GM18498 (cell line): ENCODE data around the gene MYL5.
"Not testable (repeated sequence)": the region's sequence is repeated elsewhere in the genome, so short reads cannot be mapped to it uniquely, and the experiment has no call there.

Source experiments
- ATAC-seq: cut with Tn5 transposase; IDR thresholded peaks from one replicate; pipeline ENCODE4 v1.9.1; 2021; ENCODE audit warnings: mild to moderate bottlenecking, moderate library complexity; ENCODE audit not compliant: unreplicated experiment

Gene MYL5

DNA sequence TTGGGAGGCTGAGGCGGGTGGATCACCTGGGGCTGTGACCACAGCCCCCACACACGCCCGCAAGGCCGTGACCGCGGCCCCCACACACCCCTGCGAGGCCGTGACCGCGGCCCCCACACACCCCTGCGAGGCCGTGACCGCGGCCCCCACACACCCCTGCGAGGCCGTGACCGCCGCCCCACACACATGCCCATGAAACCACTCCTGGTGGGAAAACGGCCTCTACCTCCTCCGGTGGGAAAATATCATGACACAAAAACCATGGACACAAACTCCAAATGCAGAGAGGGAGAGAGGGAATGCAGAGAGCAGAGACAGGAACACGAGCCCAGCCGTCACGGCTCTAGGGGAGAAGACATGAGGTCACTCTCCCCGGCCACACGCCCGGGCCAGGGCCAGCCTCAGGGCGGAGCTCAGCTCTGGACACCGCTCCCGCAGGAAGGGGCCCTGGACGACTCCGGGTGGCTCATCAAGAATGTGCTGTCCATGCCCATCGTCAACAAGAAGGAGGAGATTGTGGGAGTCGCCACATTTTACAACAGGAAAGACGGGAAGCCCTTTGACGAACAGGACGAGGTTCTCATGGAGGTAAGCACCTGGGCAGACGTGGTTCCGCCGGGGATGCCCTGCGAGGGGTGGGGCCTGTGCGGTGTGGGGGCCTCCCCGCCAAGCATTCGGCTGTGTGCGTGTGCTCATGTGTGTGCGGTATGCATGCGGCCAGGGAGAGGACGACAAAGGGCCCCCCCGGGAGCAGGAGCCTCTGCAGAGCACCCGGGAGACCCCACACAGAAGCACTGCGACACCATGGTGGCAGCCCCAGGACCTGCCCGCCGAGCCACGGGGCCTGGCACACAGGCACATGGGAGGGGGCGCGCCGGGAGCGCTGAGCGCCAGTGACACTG lies 17.7 kb upstream of the MYL5 start:
- no peak for ATAC-seq

DNA sequence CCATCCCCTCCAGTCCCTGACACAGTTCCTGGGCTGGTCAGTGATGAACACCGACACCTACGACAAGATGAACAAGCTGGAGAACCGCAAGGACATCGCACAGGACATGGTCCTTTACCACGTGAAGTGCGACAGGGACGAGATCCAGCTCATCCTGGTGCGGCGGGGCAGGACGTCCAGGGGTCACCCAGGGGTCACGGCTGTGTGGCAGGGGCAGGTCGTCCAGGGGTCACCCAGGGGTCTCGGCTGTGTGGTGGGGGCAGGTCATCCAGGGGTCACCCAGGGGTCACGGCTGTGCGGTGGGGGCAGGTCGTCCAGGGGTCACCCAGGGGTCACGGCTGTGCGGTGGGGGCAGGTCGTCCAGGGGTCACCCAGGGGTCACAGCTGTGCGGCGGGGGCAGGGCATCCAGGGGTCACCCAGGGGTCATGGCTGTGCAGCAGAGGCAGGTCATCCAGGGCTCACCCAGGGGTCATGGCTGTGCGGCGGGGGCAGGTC lies 17.0 kb upstream of the MYL5 start:
- no peak for ATAC-seq

DNA sequence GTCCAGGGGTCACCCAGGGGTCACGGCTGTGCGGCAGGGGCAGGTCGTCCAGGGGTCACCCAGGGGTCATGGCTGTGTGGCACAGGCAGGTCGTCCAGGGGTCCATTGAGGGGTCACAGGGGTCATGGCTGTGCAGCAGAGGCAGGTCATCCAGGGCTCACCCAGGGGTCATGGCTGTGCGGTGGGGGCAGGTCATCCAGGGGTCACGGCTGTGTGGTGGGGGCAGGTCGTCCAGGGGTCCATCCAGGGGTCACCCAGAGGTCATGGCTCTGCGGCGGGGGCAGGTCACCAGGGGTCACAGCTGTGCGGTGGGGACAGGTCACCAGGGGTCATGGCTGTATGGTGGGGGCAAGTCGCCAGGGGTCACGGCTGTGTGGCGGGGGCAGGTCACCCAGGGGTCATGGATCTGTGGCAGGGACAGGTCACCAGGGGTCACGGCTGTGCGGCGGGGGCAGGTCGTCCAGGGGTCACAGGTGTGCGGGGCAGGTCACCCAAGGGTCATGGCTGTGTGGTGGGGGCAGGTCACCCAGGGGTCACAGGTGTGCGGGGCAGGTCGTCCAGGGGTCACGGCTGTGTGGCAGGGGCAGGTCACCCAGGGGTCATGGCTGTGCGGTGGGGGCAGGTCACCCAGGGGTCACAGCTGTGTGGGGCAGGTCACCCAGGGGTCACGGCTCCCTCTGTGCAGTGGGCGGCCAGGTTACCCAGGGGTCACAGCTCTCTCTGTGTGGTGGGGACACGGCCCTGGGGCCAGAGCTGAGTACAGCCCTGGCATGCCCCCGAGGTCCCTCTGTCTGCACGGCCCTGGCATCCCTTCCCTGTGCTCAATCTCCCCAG lies 16.3 kb upstream of the MYL5 start:
- no peak for ATAC-seq

DNA sequence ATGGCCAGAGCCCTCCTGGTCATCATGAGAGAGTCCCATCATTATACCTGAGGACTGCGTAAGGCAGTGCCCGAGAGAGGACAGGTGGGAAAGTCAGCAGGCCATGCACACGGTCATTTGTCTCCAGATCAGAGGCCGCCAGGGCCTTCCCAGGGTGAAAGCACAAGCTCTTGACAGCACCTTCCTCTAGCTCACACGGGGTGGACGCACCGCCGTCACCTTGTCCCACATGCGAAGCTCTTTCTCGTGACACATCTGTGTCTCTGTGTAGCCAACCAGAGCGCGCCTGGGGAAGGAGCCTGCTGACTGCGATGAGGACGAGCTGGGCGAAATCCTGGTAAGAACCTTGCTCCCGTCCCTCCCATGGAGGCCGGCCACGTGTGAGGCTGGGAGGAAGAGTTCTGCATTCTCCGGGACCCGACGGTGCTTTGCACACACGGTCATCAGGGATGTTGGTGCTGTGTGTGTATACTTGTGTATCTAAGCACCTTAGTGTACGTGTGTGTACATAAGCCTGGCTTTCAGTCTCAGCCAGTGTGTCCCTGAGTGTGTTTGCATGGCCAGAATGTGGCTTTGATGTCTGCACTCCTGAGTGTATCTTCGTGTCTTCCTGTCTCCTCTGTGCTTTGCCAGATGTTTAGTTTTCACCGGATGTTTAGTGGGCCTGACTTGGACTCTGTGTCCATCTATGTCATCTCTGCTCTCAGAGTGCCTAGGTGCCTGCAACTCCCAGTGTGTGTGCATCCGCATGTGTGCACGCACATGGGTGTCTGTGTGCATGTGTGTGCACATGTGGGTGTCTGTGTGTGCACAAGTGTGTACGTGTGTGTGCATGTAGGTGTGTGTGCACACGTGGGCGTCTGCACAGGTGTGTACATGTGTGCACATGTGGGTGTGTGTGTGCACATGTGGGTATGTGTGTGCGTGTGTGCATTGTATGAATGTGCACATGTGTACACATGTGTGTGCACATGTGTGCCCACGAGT lies 15.4 kb upstream of the MYL5 start:
- ATAC-seq: no peak

DNA sequence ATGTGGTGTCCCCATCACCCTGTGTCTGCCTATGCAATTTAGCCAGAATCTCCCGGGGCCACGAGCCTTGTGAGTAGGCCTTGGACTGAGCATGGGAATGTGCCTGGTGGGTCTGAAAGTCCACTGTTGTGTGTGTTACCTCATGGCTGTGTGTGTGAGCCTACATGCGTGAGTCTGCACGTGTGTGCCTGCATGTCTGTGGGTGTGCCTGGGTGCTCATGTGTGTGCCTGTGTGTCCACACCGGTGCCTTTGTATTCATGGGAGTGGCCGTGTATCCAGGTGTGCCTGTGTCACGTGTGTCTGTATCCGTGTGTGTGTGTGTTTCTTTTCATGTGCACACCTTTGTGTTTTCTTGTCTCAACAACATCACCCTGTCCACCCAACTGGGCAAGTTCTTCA lies 14.5 kb upstream of the MYL5 start:
- no peak for ATAC-seq

DNA sequence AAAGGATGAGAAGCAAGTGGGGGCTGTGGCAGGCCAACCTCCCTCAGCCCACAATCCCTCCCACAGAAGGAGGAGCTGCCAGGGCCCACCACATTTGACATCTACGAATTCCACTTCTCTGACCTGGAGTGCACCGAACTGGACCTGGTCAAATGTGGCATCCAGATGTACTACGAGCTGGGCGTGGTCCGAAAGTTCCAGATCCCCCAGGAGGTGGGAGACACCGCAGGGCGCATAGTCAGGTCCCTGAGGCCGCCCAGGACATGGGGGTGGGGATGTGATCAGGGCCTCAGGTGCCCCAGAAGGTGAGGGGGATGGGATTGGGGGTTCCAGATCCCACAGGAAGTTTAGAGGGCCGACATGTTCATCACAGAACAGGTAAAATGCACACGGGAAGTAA lies 13.9 kb upstream of the MYL5 start:
- ATAC-seq: no peak

DNA sequence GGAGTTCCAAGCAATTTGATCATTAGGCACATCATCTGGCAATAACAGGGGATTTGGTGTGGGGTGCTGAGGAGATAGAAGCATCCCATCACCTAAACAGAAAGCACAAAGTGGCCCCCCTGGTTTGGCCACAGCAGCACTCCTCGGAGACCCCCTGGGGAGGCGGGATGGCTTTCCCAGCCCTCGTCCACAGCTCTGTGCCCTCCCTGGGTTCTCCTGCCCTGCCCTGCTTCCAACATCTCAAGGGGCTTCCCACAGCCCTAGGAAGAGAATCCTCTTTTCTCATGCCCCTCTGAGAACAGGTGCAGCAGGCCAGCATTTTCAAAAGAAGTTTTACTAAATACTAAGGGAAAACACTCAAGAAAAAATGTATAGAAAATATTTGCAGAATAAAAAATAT lies 13.1 kb upstream of the MYL5 start:
- no peak for ATAC-seq

DNA sequence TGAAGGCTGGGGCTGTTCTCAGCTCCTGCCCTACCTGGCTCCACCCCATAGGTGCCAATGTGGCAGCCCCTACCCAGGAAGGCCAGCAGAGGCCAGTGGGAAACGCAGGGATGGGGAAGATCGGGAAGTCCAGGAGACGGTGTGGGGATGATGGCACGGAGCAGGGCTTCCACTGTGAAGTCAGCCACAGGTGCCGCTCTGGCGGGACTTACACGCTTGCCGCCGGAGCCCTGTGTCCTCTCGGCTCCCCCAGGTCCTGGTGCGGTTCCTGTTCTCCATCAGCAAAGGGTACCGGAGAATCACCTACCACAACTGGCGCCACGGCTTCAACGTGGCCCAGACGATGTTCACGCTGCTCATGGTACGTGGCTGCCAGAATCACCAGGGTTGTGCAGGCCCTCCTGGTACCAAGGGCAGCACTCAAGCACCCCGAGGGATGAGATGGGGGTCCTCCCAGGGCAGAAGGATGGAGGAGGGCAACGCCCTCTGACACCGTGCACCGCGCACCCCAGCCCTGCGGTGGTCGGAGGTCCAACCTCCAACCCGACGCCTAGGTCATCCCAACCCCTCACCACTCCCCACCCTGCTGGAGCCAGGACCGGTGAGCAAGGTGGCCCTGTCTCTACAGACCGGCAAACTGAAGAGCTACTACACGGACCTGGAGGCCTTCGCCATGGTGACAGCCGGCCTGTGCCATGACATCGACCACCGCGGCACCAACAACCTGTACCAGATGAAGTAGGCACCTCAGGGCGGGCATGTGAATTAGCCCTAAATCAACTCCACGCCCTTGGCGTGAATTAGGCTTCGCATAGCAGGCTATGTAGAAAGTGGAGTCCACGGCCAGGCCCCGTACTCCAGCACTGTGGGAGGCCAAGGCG lies 12.2 kb upstream of the MYL5 start:
- ATAC-seq: no peak

DNA sequence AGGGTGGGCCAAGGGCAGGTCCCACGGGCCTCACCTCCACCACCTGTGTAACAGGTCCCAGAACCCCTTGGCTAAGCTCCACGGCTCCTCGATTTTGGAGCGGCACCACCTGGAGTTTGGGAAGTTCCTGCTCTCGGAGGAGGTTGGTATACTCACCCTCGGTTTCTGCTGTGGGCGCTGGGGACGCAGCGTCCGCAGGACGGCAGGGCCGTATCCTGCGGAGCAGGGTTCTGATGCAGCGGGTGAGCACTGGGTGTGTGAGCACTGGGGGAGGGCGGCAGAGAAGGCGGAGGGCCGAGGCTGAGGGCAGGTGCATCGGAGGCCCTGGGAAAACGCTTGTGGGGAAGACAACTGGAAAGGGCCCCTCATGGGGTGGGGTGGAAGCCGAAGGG lies 11.3 kb upstream of the MYL5 start:
- peak; percentile 4 for ATAC-seq

DNA sequence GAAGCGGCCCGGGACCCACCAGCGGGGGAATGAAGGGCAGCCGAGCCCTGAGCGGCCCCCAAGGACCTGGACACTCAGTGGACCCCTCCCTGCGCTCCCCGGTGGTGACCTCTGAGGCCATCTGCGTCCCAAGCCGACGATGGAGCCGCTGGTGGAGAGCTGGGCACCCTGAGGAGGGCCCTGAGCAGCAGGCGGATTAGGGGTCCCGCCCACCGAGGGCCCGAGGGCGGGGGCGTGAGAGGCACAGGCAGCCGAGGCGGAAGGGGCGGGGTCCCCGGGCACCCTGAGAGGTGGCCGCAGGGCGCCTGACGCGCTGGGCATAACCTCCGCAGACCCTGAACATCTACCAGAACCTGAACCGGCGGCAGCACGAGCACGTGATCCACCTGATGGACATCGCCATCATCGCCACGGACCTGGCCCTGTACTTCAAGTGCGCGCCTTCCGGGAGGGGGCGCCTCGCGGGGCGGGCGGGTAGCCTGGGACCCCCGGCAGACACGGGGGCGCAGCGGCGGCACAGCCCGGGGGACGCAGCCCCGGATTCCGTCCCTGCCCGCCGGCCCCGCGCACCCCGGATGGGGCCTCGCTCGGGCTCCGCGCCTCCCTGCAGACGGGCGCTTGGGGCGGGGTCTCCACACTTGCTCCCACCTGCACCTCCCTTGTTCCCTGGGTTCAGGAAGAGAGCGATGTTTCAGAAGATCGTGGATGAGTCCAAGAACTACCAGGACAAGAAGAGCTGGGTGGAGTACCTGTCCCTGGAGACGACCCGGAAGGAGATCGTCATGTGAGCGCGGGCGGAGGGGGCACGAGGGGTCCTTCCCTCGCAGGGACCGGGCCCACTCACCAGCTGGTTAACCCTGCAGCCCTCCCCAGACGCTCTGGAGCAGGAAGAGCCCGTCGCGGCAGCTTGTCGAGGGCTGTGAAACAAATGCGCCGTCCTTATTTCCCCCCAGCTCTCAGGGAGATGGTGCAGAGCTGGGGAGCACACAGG lies 10.6 kb upstream of the MYL5 start:
- peak; percentile 75 for ATAC-seq

DNA sequence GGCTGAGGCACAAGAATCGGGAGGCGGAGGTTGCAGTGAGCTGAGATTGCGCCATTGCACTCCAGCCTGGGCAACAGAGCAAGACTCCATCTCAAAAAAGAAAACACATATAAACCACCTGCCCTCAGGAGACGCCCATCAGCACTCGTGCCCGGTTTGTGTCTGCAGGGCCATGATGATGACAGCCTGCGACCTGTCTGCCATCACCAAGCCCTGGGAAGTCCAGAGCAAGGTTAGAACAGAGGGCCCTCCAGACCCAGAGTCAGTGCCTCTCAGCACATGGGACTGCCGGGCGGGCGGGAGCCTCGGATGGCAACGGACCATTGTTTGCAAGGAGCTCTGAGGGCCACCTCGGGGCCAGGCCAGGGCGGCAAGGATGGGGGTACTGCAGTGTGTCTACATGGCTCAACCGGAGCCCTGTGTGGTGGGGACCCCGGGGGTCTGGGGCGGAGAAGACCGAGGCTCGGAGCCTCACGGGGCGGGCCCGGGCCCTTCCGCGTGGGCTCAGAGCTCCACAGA lies 9.6 kb upstream of the MYL5 start:
- ATAC-seq: no peak

DNA sequence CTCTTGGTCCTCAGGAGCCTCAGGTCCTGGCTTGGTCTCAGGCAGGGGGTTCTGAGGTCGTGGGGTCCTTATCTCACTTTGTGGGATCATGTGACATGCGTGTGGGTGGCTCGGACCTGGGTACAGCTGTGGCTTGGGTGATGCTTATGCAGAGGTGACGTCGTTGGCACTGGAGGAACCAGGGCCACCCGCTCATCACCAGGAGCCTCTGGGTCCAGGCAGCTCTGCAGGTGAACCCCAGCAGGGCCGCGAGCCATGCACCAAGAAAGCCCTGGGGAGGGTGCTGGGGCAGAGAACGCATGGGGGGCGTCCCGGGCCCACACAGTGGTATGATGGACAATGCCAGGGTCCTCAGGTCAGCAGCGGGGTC lies 9.0 kb upstream of the MYL5 start:
- no peak for ATAC-seq

DNA sequence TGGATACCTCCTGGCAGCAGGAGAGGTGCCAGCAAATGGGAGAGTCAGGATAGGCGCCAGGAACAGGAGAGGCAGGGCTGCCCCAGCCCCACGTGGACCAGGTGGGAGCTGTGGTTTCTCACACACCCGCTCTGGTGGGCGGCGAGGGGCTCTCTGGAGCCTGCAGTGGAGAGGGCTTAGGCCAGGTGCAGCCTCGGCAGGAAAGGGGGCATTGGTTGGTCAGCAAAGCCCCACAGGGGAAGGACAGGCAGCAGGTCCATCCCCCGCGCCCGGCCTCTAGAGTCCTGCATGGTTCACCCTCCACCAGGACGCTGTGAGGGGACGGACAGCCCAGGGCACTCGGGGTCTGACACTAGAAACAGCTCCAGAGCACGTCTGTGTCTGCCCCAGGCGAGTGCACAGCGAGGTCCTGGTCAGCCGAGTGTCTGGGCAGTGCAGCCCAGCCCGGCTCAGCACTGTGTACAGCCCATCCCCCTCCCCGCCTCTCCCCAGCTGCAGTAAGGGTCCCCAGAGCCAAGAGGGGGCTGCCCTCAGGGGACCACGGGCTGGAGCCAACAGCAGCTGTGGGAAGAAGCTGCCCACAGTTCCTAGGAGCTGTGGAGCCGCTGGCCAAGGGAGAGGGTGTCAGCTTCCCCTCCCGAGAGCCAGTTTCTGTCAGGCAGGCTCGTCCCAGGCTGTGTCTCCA lies 8.4 kb upstream of the MYL5 start:
- no peak for ATAC-seq

DNA sequence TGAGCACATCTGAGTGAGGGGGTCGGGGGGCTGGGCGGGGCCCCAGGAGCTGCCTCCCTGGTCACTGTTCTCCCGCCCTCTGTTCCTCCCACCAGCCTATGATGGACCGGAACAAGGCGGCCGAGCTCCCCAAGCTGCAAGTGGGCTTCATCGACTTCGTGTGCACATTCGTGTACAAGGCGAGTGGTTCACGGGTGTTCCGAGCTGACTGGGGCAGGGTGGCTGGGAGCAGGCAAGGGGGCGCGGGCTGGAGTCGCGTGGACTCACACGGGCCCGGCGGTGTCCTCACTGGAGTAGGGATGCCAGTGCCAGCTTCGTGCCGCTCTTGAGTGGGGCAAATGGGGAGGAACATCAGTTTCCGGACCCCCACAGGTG lies 7.9 kb upstream of the MYL5 start:
- ATAC-seq: no peak

DNA sequence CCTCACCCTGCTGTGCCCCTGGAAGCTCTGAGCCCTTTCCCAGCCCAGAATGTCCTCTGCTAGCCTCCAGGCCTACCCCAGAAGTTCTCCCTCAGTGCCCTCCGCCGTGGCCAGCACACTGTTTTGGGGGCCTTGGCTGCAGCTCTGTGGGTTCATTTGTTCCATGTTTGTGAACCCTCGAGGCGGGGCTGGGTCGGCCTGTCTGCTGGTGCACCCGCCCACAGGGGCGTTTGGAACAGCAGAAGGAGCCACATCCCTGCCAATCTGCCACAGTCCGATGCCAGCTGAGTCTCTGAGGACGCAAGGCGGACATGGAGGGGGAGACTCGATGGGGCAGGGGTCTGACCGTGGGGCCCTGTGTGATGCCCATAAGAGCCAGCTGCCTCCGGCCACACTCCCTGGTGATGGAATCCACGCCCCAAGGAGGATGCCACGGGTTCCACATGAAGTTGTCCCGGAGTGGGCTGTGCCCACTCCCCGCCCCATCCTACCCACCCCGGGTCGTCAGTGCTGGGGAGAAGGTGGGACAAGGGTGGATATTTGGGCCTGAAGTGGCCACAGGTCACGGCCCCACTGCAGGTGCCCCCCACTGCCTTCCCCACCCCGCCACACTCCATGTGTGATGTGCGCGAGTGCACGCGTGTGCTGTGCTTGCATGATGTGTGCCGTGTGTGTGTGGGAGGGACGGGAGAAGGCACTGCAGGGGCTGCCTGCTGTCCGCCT lies 7.4 kb upstream of the MYL5 start:
- no peak for ATAC-seq

DNA sequence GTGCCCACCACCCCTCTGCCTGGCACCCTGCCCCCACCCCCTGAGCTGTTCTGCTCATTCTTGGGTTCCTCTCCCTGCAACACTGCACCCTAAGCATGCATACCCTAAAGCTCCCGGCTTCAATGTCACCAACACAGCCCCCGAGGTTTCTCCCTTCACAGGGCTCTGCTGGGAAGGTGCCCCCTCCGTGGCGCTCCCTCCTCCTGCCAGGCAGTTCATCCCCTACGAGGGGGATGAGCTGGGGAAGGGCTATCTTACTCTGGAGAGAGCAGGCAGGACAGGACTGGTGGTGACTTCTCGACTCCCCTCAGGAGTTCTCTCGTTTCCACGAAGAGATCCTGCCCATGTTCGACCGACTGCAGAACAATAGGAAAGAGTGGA lies 6.8 kb upstream of the MYL5 start:
- no peak for ATAC-seq

DNA sequence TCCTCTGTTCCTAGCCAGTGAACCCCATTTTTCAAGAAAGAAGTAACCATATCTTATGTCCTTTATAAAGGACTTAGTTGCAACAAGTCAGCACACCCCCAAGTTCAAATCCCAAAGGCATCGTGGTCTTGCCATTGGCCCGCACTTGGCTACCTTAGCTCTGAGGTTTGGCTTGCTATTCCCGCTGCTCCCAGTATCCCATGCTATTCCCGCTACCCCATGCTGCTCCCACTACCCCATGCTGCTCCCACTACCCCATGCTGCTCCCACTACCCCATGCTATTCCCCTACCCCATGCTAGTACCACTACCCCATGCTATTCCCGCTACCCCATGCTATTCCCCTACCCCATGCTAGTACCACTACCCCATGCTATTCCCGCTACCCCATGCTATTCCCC lies 6.1 kb upstream of the MYL5 start:
- not testable (repeated sequence) for ATAC-seq
